ENCODE data around the gene PTCD1. TPM values are rescaled to one million over a fixed set of nuclear protein-coding genes. Genes with fewer than 3 reads are reported as not detected.
"Not testable (repeated sequence)": the region's sequence is repeated elsewhere in the genome, so short reads cannot be mapped to it uniquely, and the experiment has no call there.

PTCD1 gene
- total RNA-seq, 1 donor, result 8.2 TPM

DNA sequence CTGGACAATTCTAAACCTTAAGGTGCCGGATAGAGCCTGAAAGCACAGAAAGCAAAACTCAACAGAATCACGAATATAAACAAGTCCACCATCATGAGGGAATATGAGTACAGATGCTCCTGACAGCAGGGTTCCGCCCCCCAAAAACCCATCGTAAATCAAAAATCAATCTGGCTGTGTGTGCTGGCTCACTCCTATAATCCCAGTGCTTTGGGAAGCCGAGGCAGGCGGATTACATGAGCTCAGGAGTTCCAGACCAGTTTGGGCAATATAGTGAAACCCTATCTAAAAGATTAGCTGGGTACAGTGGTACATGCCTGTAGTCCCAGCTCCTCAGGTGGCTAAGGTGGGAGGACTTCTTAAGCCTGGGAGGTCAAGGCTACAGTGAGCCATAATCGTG is 17.6 kb downstream of the PTCD1 start:
- H3K4me3 ChIP-seq (ENCODE audit: low read depth, low read length), result no peak overlapping the region
- TF ChIP-seq, protein P1, sequence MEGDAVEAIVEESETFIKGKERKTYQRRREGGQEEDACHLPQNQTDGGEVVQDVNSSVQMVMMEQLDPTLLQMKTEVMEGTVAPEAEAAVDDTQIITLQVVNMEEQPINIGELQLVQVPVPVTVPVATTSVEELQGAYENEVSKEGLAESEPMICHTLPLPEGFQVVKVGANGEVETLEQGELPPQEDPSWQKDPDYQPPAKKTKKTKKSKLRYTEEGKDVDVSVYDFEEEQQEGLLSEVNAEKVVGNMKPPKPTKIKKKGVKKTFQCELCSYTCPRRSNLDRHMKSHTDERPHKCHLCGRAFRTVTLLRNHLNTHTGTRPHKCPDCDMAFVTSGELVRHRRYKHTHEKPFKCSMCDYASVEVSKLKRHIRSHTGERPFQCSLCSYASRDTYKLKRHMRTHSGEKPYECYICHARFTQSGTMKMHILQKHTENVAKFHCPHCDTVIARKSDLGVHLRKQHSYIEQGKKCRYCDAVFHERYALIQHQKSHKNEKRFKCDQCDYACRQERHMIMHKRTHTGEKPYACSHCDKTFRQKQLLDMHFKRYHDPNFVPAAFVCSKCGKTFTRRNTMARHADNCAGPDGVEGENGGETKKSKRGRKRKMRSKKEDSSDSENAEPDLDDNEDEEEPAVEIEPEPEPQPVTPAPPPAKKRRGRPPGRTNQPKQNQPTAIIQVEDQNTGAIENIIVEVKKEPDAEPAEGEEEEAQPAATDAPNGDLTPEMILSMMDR (IDR thresholded peaks at IDR 0.05; ENCODE audit: insufficient read depth, low read depth, low read length), result no peak
- no peak for DNase-seq (ENCODE audit: low read depth)

DNA sequence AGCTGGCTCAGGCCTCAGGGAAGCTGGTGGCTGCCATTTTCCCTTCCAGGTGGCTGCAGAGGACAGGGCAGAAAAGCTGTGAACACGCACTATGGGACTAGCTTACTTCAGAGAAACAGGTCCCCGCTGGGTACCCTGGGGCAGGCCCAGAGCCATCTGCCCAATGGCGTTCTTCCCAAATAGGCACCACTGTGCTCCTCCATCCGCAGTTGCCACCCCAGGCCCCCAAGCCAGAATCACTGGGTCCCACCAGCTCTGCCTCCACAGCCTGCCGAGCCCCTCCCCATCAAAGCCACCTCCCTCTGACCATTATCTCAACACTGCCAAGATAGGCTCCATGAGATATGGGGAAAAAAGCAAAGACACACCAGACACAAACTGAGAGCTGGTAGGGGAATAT is 18.4 kb downstream of the PTCD1 start:
- H3K4me3 ChIP-seq (ENCODE audit: low read depth, low read length), result no peak overlapping the region
- TF ChIP-seq, protein P1 (IDR thresholded peaks at IDR 0.05; ENCODE audit: insufficient read depth, low read depth, low read length), result no peak
- DNase-seq (ENCODE audit: low read depth), result no peak

DNA sequence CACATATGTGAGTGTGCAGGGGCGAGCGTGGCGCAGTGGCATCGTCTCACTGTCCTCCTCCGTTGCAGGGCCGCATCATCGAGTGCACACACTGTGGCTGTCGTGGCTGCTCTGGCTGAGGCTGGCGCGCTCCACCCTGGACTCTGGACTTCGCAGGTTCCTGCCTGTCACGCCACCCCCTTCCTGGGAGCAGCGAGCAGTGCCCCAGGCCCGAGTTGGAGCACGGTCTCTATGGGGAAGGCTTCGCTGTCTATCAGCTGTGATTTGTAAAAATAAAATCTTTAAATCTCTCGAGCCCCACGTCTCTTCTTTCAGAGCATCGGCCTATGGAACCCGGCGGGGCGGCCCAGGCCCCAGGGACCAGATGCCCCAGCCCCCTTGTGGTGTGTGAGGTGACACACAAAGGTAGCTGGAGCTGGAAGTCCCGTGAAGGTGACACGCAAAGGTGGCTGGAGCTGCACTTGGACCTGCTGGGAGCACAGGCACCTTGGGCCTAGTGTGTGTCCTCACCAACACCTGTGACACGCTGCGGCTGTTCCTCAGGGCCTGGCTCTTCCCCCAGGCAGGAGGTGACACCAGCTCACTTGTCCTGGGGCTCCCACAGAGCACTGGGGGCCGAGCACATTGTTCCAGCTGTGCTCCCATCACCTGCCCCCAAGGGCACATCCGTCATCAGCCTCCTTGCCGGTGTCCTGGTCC is 19.1 kb downstream of the PTCD1 start:
- H3K4me3 ChIP-seq (ENCODE audit: low read depth, low read length), result no peak overlapping the region
- DNase-seq (ENCODE audit: low read depth), result no peak
- TF ChIP-seq, protein P1 (IDR thresholded peaks at IDR 0.05; ENCODE audit: insufficient read depth, low read depth, low read length), result no peak

DNA sequence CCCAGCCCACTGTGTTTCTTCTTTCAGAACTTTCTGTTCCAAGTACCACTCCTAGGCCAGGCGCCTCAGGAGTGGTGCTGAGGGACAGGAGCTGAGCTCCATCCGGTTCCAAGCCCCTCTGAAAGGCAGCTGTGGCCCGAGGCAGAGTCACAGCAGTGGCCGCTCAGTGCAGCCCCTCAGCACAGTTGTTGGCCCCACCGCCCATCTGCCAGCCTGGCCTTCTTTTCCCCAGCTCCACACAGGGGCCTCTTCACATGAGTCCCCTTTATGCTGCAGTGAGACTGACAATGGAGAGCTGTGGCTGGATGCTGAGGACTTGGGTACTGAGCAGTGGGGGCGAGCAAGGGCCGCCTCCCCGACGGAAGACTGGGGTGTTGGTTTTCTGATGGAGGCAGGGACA is 20.3 kb downstream of the PTCD1 start:
- no peak for DNase-seq (ENCODE audit: low read depth)
- H3K4me3 ChIP-seq (ENCODE audit: low read depth, low read length), result no peak overlapping the region
- TF ChIP-seq, protein P1 (IDR thresholded peaks at IDR 0.05; ENCODE audit: insufficient read depth, low read depth, low read length), result no peak

DNA sequence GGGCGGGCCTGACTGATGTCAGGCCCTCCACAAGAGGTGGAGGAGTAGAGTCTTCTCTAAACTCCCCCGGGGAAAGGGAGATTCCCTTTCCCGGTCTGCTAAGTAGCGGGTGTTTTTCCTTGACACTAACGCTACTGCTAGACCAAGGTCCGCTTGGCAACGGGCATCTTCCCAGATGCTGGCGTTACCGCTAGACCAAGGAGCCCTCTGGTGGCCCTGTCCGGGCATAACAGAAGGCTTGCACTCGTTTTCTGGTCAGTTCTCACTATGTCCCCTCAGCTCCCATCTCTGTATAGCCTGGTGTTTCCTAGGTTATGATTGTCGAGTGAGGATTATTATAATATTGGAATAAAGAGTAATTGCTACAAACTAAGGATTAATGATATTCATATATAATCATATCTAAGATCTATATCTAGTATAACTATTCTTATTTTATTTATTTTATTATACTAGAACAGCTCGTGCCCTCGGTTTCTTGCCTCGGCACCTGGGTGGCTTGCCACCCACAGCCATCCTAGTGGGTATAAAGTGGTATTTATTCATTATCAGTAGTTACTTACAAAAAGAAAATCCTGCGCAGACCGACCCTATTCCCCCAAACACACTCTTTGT is 23.0 kb downstream of the PTCD1 start:
- DNase-seq (ENCODE audit: low read depth), result peak; percentile 64
- TF ChIP-seq, protein P1 (IDR thresholded peaks at IDR 0.05; ENCODE audit: insufficient read depth, low read depth, low read length), result peak; percentile 74
- not testable (repeated sequence) for H3K4me3 ChIP-seq (ENCODE audit: low read depth, low read length)

DNA sequence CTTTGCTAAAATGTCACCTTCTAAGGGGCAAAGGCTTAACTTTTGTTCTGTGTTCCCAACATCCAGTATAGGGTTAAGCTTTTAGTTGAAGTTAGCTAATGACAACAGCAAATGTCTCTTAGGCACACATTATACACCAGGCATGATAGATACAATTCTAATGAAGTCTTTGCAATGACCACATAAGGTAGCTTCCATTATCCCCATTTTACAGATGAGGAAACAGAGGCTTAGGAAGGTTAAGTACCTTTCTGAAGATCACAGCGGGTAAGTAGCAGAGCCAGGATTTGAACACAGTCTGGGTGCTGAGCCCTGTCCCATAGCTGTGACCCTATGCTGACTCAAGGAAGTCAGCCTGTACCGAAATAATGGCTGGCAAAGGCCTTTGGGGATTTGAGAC is 28.0 kb downstream of the PTCD1 start:
- DNase-seq (ENCODE audit: low read depth), result no peak
- H3K4me3 ChIP-seq (ENCODE audit: low read depth, low read length), result no peak overlapping the region
- TF ChIP-seq, protein P1 (IDR thresholded peaks at IDR 0.05; ENCODE audit: insufficient read depth, low read depth, low read length), result no peak

All from fibroblast of villous mesenchyme (primary cell).